Vagina (tissue), 2 donors: ENCODE data around the gene SPACA7.
"Not testable (repeated sequence)": the region's sequence is repeated elsewhere in the genome, so short reads cannot be mapped to it uniquely, and the experiment has no call there.

ENCODE experiments used
- POLR2AphosphoS5 ChIP-seq, 2 donors: sonication (generic); formaldehyde crosslinking; IDR thresholded peaks; one replicate each; pipeline ENCODE4 v1.9.0; 2017; ENCODE audit warnings: antibody characterized with exemption in 2 of 2, mild to moderate bottlenecking in 2 of 2, low read depth in 1 of 2; ENCODE audit not compliant: insufficient read depth in 1 of 2
- TF ChIP-seq, protein P1 (sequence below), 3 experiments: fragments of 450-650 bp in 2 of 3; fragments of 200-600 bp in 1 of 3; sonication (generic) in 1 of 3; IDR thresholded peaks; one replicate each; pipeline ENCODE4 v1.5.1; 2017 to 2019; ENCODE audit warnings: antibody characterized with exemption in 3 of 3, mild to moderate bottlenecking in 2 of 3, moderate library complexity in 2 of 3

DNA sequence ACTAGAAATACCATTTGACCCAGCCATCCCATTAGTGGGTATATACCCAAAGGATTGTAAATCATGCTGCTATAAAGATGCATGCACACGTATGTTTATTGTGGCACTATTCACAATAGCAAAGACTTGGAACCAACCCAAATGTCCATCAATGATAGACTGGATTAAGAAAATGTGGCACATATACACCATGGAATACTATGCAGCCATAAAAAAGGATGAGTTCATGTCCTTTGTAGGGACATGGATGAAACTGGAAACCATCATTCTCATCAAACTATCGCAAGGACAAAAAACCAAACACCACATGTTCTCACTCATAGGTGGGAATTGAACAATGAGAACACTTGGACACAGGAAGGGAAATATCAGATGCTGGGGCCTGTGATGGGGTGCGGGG lies 33.7 kb downstream of the SPACA7 start:
- TF ChIP-seq, protein P1, sequence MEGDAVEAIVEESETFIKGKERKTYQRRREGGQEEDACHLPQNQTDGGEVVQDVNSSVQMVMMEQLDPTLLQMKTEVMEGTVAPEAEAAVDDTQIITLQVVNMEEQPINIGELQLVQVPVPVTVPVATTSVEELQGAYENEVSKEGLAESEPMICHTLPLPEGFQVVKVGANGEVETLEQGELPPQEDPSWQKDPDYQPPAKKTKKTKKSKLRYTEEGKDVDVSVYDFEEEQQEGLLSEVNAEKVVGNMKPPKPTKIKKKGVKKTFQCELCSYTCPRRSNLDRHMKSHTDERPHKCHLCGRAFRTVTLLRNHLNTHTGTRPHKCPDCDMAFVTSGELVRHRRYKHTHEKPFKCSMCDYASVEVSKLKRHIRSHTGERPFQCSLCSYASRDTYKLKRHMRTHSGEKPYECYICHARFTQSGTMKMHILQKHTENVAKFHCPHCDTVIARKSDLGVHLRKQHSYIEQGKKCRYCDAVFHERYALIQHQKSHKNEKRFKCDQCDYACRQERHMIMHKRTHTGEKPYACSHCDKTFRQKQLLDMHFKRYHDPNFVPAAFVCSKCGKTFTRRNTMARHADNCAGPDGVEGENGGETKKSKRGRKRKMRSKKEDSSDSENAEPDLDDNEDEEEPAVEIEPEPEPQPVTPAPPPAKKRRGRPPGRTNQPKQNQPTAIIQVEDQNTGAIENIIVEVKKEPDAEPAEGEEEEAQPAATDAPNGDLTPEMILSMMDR (IDR thresholded peaks at IDR 0.05) = not testable (repeated sequence)
- not testable (repeated sequence) for TF ChIP-seq POLR2AphosphoS5 (IDR thresholded peaks at IDR 0.05; ENCODE audit: insufficient read depth in 1 of 2, low read depth in 1 of 2)
